Regular cardiac myocyte (primary cell): Measurements from ENCODE around the gene SLC9A4. TPM values are rescaled to one million over a fixed set of nuclear protein-coding genes. Genes with fewer than 3 reads are reported as not detected.

Experiments
- total RNA-seq: library from RNA; depleted of rRNA; stranded (reverse); fragments of >200 nt; gene quantifications from 2 replicates; pipeline ENCODE4 v1.2.3, GENCODE V29; 2014

The SLC9A4 gene, protein sequence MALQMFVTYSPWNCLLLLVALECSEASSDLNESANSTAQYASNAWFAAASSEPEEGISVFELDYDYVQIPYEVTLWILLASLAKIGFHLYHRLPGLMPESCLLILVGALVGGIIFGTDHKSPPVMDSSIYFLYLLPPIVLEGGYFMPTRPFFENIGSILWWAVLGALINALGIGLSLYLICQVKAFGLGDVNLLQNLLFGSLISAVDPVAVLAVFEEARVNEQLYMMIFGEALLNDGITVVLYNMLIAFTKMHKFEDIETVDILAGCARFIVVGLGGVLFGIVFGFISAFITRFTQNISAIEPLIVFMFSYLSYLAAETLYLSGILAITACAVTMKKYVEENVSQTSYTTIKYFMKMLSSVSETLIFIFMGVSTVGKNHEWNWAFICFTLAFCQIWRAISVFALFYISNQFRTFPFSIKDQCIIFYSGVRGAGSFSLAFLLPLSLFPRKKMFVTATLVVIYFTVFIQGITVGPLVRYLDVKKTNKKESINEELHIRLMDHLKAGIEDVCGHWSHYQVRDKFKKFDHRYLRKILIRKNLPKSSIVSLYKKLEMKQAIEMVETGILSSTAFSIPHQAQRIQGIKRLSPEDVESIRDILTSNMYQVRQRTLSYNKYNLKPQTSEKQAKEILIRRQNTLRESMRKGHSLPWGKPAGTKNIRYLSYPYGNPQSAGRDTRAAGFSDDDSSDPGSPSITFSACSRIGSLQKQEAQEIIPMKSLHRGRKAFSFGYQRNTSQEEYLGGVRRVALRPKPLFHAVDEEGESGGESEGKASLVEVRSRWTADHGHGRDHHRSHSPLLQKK
- total RNA-seq: not detected in 2 replicates

DNA sequence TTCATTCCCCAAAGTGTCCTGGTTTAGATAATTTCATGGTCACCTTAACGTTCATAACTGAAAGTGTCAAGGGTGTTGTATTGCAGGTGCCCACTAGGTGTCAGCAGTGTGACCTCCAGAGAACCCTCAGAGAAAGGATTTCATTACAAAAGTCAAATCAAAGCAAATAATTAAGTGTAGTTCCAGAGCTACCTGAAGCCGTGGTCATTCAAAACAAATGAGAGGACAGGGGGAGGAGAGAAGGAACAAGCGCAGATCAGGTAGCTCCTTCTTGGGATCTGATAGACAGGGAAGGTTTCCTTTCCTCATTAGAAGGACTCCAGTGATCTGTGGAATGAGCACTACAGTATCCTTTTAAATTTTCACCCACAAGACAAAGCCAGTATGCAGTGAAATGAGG is at the start of gene SLC9A4:
SLC9A4 (plus strand) TSS at position 207 of the 400 bp plus-strand sequence. CDS start 534 bp downstream, outside the sequence.

Other genes with a start within 250 kb of the SLC9A4 start
- 1.1 and 2.3 TPM in 2 replicates for gene IL1RL1, start 161.7 kb upstream of the SLC9A4 start, total RNA-seq
- gene IL18R1, start 117.4 kb upstream of the SLC9A4 start, total RNA-seq: 0.96 and 1.4 TPM in 2 replicates
- gene IL18RAP, start 50.1 kb upstream of the SLC9A4 start, total RNA-seq: not detected in 2 replicates
- gene SLC9A2, start 146.3 kb downstream of the SLC9A4 start, total RNA-seq: under 0.01 TPM in 1 of 2 replicates, not detected in the other